ENCODE measurements around the gene RGS18. TPM values are rescaled to one million over a fixed set of nuclear protein-coding genes. Genes with fewer than 3 reads are reported as not detected.
"Not testable (repeated sequence)": the region's sequence is repeated elsewhere in the genome, so short reads cannot be mapped to it uniquely, and the experiment has no call there.

The RGS18 gene
- total RNA-seq, 2 experiments from 2014 or later, result not detected

- Mint-ChIP-seq H3K36me3 (no peaks in the 10 kb centered on the region), H3K9me3 (no peaks in the 10 kb centered on the region), H3K4me3 (no peak overlapping the region), H3K27me3 (no peaks in the 10 kb centered on the region), H3K4me1 (no peaks in the 10 kb centered on the region), H3K27ac (no peak overlapping the region)
- no peak for DNase-seq
Observed at GRCh38 chr1:192190066-192190465, 31.8 kb downstream of the RGS18 start.

- no peak overlapping the region for H3K27ac Mint-ChIP-seq
- H3K4me3 Mint-ChIP-seq, result no peak overlapping the region
Observed at GRCh38 chr1:192201303-192201702, 43.0 kb downstream of the RGS18 start.

GRCh38 chr1:192224396-192224795, 66.1 kb downstream of the RGS18 start:
- no peak for DNase-seq
- no peaks in the 10 kb centered on the region for H3K36me3 Mint-ChIP-seq
- no peak overlapping the region for H3K4me3 Mint-ChIP-seq
- H3K4me1 Mint-ChIP-seq, result no peaks in the 10 kb centered on the region
- H3K27ac Mint-ChIP-seq, result no peak overlapping the region
- peaks cover 1% of the 10 kb centered on the region for H3K9me3 Mint-ChIP-seq
- no peaks in the 10 kb centered on the region for H3K27me3 Mint-ChIP-seq

More at GRCh38 chr1:192201303-192201702, 43.0 kb downstream of the RGS18 start:
- Mint-ChIP-seq H3K36me3 (peaks cover 3% of the 10 kb centered on the region), H3K27me3 (no peaks in the 10 kb centered on the region), H3K4me1 (no peaks in the 10 kb centered on the region), H3K9me3 (peaks cover 8% of the 10 kb centered on the region)
- no peak for DNase-seq

GRCh38 chr1:192224846-192225245, 66.6 kb downstream of the RGS18 start:
- Mint-ChIP-seq H3K9me3 (peaks cover 1% of the 10 kb centered on the region), H3K4me1 (no peaks in the 10 kb centered on the region), H3K36me3 (no peaks in the 10 kb centered on the region), H3K27ac (no peak overlapping the region), H3K27me3 (no peaks in the 10 kb centered on the region), H3K4me3 (no peak overlapping the region)
- DNase-seq, result no peak

- Mint-ChIP-seq H3K36me3 (no peaks in the 10 kb centered on the region), H3K27me3 (no peaks in the 10 kb centered on the region), H3K4me3 (no peak overlapping the region), H3K27ac (no peak overlapping the region), H3K9me3 (peaks cover 1% of the 10 kb centered on the region), H3K4me1 (no peaks in the 10 kb centered on the region)
- DNase-seq, result no peak
Observed at GRCh38 chr1:192225266-192225665, 67.0 kb downstream of the RGS18 start.

- H3K27ac Mint-ChIP-seq, result no peak overlapping the region
- H3K27me3 Mint-ChIP-seq, result no peaks in the 10 kb centered on the region
- no peak overlapping the region for H3K4me3 Mint-ChIP-seq
- no peak for DNase-seq
- no peaks in the 10 kb centered on the region for H3K4me1 Mint-ChIP-seq
- H3K9me3 Mint-ChIP-seq, result peaks cover 1% of the 10 kb centered on the region
- H3K36me3 Mint-ChIP-seq, result no peaks in the 10 kb centered on the region
Observed at GRCh38 chr1:192225703-192226102, 67.4 kb downstream of the RGS18 start.

GRCh38 chr1:192227330-192227729, 69.1 kb downstream of the RGS18 start:
- Mint-ChIP-seq H3K4me1 (no peaks in the 10 kb centered on the region), H3K9me3 (peaks cover 1% of the 10 kb centered on the region), H3K36me3 (no peaks in the 10 kb centered on the region), H3K27me3 (no peaks in the 10 kb centered on the region), H3K4me3 (no peak overlapping the region), H3K27ac (no peak overlapping the region)
- DNase-seq, result no peak

GRCh38 chr1:192227980-192228379, 69.7 kb downstream of the RGS18 start:
- H3K9me3 Mint-ChIP-seq, H3K4me1 Mint-ChIP-seq, H3K36me3 Mint-ChIP-seq, H3K27ac Mint-ChIP-seq, DNase-seq, H3K27me3 Mint-ChIP-seq, H3K4me3 Mint-ChIP-seq: not testable (repeated sequence)

- no peak overlapping the region for H3K4me3 Mint-ChIP-seq
- H3K36me3 Mint-ChIP-seq, result no peaks in the 10 kb centered on the region
- no peaks in the 10 kb centered on the region for H3K4me1 Mint-ChIP-seq
- no peak for DNase-seq
- H3K9me3 Mint-ChIP-seq, result no peaks in the 10 kb centered on the region
- no peaks in the 10 kb centered on the region for H3K27me3 Mint-ChIP-seq
- H3K27ac Mint-ChIP-seq, result no peak overlapping the region
Observed at GRCh38 chr1:192232817-192233417, 74.7 kb downstream of the RGS18 start.

GRCh38 chr1:192235127-192235526, 76.9 kb downstream of the RGS18 start:
- no peak overlapping the region for H3K27ac Mint-ChIP-seq
- H3K4me3 Mint-ChIP-seq, result no peak overlapping the region
- H3K27me3 Mint-ChIP-seq, result no peaks in the 10 kb centered on the region
- H3K9me3 Mint-ChIP-seq, result no peaks in the 10 kb centered on the region
- no peaks in the 10 kb centered on the region for H3K36me3 Mint-ChIP-seq
- no peak for DNase-seq
- H3K4me1 Mint-ChIP-seq, result no peaks in the 10 kb centered on the region

Other genes with a start within 250 kb of the RGS18 start
- not detected for gene RGS21, start 158.5 kb downstream of the RGS18 start, total RNA-seq